Stromal cell of bone marrow (primary cell): ENCODE data around the gene RPS3.

Experiments used
- DNase-seq: peaks from one replicate; pipeline ENCODE4 v3.0.0-alpha.2; 2012; ENCODE audit warnings: low read depth

The RPS3 gene

DNA sequence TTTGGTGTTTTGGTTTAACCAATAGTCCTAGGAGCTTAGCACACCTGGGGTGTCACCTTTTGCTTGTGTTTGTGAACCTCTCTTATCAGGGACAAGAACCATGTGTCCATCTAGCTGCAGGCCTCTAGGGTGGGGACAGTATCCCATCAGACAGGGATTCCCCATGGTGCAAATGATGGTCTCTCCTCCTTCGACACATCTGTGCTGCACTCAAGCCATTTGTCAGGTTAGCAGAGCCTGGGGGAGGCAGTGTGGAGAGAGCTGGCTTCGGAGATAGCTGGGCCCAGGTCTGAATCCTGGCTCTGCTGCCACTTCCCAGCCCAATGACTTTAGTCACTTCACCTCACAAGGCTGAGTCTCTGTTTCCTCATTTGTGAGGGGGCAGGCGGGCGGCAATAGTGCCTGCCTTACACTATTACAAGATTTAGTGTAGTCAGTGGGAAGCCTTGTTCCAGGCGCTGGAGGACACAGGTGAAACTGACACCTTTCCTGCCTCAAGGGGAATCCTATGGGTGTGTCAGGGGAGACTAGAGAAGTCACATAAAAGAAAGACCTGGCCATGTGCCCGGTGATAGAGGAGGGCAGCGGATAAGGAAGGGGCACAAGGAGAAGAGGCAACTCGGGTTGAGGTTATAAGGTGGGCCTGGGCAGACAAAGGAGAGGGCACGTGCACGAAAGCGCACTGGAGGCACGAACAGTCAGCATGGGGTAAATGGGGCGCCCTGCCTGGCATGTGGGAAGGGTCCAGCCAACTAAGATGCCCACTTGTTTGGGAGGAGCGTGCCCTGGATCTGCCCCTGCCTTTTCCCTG is 21.1 kb downstream of the RPS3 start:
- no peak for DNase-seq

GRCh38 chr11:75421035-75421602 is 21.8 kb downstream of the RPS3 start:
- DNase-seq = no peak

GRCh38 chr11:75421902-75422247 is 22.6 kb downstream of the RPS3 start:
- no peak for DNase-seq

GRCh38 chr11:75422248-75423231 is 23.2 kb downstream of the RPS3 start:
- no peak for DNase-seq

- DNase-seq = no peak
Measured at GRCh38 chr11:75423721-75424120, 24.4 kb downstream of the RPS3 start.

DNA sequence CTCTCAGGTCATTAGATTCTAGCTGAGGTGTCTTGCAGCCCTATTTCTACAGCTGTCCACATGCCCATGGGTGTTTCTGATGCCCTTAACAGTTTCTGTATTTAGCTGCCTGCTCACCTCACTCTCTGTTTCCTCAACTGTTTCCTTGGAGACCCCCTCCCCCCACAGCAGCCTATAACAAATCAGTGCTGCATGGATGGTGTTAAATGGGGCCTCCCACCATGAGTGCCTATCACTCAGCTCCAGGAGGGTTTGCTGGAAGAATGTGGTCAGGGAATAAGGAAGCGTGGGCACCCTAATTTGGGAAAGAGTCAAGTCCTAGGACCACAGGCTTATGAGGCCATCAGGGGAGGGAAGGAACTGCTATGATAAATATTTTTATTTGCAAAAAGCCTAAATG is 25.1 kb downstream of the RPS3 start:
- DNase-seq = no peak

- no peak for DNase-seq
Measured at GRCh38 chr11:75425422-75425821, 26.1 kb downstream of the RPS3 start.

GRCh38 chr11:75426720-75427086 is 27.4 kb downstream of the RPS3 start:
- DNase-seq = no peak

- no peak for DNase-seq
Measured at GRCh38 chr11:75427181-75427580, 27.9 kb downstream of the RPS3 start.

GRCh38 chr11:75428281-75428724 is 29.0 kb downstream of the RPS3 start:
- peak; percentile 74 for DNase-seq

DNA sequence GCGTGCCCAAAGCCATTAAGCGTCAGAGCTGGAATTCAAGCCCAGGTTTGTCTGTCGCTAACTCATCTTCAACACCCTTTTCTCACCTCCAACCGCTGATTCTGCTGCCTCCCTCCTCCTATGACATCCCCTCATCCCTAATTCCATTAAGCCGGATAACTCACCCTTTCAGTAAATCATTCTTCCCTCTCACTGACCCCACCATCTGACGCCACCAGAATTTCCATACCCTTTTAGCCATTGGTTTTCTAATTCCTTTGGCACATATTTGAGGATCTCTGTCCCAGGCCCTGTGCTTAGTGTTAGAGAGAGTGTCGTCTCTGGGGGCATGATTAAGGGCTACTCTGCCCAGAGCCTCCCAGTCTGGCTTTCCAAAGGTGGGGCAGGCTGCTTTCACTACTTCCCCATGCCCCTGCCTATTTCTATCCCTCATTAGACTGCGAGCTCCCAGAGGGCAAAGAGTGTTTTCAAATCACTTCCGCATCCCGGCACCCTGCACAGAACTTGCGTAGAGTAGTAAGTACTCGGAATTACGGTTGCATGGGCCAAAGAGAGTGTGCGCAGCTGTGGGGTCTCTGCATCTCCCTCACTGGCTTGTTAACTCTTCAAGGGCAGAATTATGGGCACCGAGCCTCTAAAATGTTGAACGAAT is 29.8 kb downstream of the RPS3 start:
- no peak for DNase-seq

- DNase-seq = no peak
Measured at GRCh38 chr11:75429641-75429901, 30.3 kb downstream of the RPS3 start.

DNA sequence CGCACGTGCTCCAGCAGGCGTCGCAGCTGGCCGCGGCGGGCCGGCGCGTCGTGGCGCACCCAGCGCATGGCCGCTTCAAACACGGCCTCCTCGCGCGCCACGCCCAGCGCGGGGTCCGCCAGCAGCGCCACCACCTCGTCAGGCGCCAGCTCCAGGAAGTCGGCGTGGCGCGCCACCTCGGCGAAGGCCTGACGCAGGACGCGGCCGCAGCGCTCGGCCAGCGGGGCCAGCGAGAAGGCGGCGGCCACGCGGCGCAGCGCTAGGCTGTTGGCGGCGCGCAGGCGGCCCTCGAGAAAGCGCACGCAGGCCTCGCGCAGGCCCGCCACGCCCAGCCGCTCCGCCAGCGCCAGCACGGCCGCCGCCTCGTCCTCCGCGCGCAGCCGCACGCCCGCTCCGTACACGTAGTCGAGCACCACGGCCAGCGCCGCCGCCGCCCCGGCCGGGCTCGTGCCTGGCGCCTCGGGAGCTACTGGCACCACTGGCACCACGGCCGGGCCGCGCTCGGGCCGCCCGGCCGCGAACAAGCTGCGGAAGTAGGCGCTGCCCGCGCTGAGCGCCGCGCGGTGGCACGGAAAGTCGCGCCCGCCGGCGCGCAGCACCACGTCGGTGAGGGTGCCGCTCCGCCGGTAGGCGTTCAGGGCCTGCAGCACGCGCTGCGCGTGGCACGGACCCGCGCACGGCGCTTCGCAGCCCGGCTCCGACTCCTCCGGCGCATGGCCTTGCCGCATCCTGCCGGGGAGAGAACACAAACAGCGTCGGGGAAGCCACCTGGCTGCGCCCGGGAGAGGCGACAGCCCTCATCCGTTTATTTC is 30.8 kb downstream of the RPS3 start:
- peak; percentile 33 for DNase-seq

- DNase-seq = no peak
Measured at GRCh38 chr11:75430714-75431532, 31.6 kb downstream of the RPS3 start.

- DNase-seq = no peak
Measured at GRCh38 chr11:75431533-75432525, 32.5 kb downstream of the RPS3 start.

GRCh38 chr11:75432911-75433321 is 33.6 kb downstream of the RPS3 start, which contains the start of gene KLHL35:
KLHL35 (minus strand) TSS chr11:75433203; CDS start chr11:75430629, 2,574 bp downstream.
- DNase-seq = no peak

- DNase-seq = no peak
Measured at GRCh38 chr11:75433443-75433842, 34.1 kb downstream of the RPS3 start.

DNA sequence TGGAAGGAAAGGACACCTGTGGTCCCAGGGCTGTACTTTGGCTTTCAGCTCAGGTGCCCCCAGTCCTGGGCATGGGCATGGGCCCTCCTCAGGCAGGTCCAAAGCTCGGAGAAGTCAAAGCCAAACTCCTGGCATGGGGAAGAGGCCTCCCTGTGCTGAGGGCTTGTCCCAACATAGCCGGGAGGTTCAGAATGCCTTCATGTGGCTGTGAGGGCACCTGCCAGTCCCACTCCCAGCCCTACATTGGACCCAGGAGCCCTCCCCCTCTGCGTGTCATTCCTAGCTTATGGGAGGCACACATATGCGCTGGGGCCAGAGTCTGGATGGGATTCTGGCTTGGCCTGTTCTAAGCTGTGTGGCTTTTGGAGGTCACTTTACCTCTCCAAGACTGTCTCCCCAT is 34.7 kb downstream of the RPS3 start:
- no peak for DNase-seq

DNA sequence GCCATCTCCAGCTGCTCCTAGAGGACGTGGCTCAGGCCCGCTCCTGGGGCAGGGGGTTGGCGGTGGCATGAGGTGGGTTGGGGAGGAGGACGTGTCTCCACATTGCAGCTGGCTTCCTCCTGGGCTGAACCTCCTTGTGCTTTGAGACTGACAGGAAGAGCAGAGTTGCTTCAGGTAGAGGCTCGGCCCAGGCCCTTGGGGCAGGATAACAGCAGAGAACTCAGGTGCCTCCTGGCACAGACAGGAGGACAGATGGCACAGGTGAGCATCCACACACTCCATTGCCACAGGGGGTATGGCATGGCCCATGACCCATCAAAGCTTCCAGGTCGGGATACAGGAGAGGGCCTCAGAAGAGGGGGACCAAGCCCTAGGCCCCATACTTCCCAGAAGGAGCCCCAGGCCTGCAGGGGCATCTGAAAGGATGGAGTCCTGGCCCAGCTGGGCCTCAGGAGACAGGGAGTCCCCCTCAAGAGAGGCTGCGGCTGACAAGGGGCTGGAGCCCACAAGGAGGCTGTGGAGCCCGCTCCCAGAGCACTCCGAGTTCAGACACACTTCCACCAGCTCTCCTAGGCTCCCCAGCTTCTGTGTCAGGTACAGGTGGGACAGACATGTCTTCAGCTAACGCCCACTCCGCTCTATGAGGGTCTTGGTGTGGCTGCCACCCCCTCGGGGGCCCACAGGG is 35.7 kb downstream of the RPS3 start:
- DNase-seq = no peak
